Measurements from ENCODE around the gene LRRTM4. TPM values are rescaled to one million over a fixed set of nuclear protein-coding genes. Genes with fewer than 3 reads are reported as not detected.

The LRRTM4 gene
- total RNA-seq, 4 donors from 2014 or later, result 0.27 to 0.32 TPM; not detected in 2

- no peaks in the 10 kb centered on the region for H3K9me3 ChIP-seq
- no peaks in the 10 kb centered on the region for H3K4me1 ChIP-seq
- WGBS, 2 donors (ENCODE audit: low coverage in 1 of 2), result 86 to 87% methylated on average over 1 of the region's 1 CpG
- TF ChIP-seq POLR2A (IDR thresholded peaks at IDR 0.05) (no peak), EP300 (IDR thresholded peaks at IDR 0.05; ENCODE audit: low read depth) (no peak), CTCF (IDR thresholded peaks at IDR 0.05) (no peak), POLR2AphosphoS5 (IDR thresholded peaks at IDR 0.05) (no peak)
- no peaks in the 10 kb centered on the region for H3K36me3 ChIP-seq
- intact Hi-C loops (cut with DNase I; ENCODE audit: low total_unique reads), result no loop called here
- in situ Hi-C loops (cut with MboI; ENCODE audit: low pct_ligation_motif_present in 1 of 4, low pct_unique_long_range_greater_than_20kb in 1 of 4, low sequenced_read_pairs in 3 of 4), result no loop called here
- H3K27me3 ChIP-seq, result no peaks in the 10 kb centered on the region
- DNase-seq, result no peak
- H3K27ac ChIP-seq, result no peak overlapping the region
- no peak overlapping the region for H3K4me3 ChIP-seq
These were observed 520.3 kb downstream of the LRRTM4 start for GRCh38 chr2:77001895-77002294.

GRCh38 chr2:76998704-76999103 is 523.5 kb downstream of the LRRTM4 start:
- Histone ChIP-seq H3K27me3 (no peaks in the 10 kb centered on the region), H3K27ac (no peak overlapping the region), H3K4me3 (no peak overlapping the region), H3K9me3 (no peaks in the 10 kb centered on the region), H3K4me1 (no peaks in the 10 kb centered on the region), H3K36me3 (no peaks in the 10 kb centered on the region)
- in situ Hi-C loops (cut with MboI; ENCODE audit: low pct_ligation_motif_present in 1 of 4, low pct_unique_long_range_greater_than_20kb in 1 of 4, low sequenced_read_pairs in 3 of 4) (no loop called here), intact Hi-C loops (cut with DNase I; ENCODE audit: low total_unique reads) (no loop called here)
- 43 to 53% methylated on average over 3 of the region's 3 CpGs for WGBS, 2 donors (ENCODE audit: low coverage in 1 of 2)
- no peak for DNase-seq
- no peak for TF ChIP-seq EP300 (IDR thresholded peaks at IDR 0.05; ENCODE audit: low read depth)
- TF ChIP-seq POLR2AphosphoS5 (IDR thresholded peaks at IDR 0.05), result no peak
- no peak for TF ChIP-seq CTCF (IDR thresholded peaks at IDR 0.05)
- no peak for TF ChIP-seq POLR2A (IDR thresholded peaks at IDR 0.05)

GRCh38 chr2:76998152-76998551 is 524.0 kb downstream of the LRRTM4 start:
- DNase-seq, result no peak
- no peaks in the 10 kb centered on the region for H3K27me3 ChIP-seq
- H3K36me3 ChIP-seq, result no peaks in the 10 kb centered on the region
- in situ Hi-C loops (cut with MboI; ENCODE audit: low pct_ligation_motif_present in 1 of 4, low pct_unique_long_range_greater_than_20kb in 1 of 4, low sequenced_read_pairs in 3 of 4), result no loop called here
- H3K9me3 ChIP-seq, result no peaks in the 10 kb centered on the region
- H3K4me1 ChIP-seq, result no peaks in the 10 kb centered on the region
- H3K4me3 ChIP-seq, result no peak overlapping the region
- intact Hi-C loops (cut with DNase I; ENCODE audit: low total_unique reads), result no loop called here
- H3K27ac ChIP-seq, result no peak overlapping the region
- TF ChIP-seq POLR2A (IDR thresholded peaks at IDR 0.05) (no peak), EP300 (IDR thresholded peaks at IDR 0.05; ENCODE audit: low read depth) (no peak), CTCF (IDR thresholded peaks at IDR 0.05) (no peak), POLR2AphosphoS5 (IDR thresholded peaks at IDR 0.05) (no peak)

- Histone ChIP-seq H3K27ac (no peak overlapping the region), H3K9me3 (no peaks in the 10 kb centered on the region), H3K36me3 (no peaks in the 10 kb centered on the region), H3K4me3 (no peak overlapping the region), H3K4me1 (no peaks in the 10 kb centered on the region), H3K27me3 (no peaks in the 10 kb centered on the region)
- in situ Hi-C loops (cut with MboI; ENCODE audit: low pct_ligation_motif_present in 1 of 4, low pct_unique_long_range_greater_than_20kb in 1 of 4, low sequenced_read_pairs in 3 of 4) (no loop called here), intact Hi-C loops (cut with DNase I; ENCODE audit: low total_unique reads) (no loop called here)
- no peak for DNase-seq
- TF ChIP-seq POLR2A (IDR thresholded peaks at IDR 0.05), result no peak
- 89 to 92% methylated on average over 1 of the region's 1 CpG for WGBS, 2 donors (ENCODE audit: low coverage in 1 of 2)
These were observed 524.9 kb downstream of the LRRTM4 start for GRCh38 chr2:76997296-76997695.

- Histone ChIP-seq H3K27me3 (no peaks in the 10 kb centered on the region), H3K36me3 (no peaks in the 10 kb centered on the region), H3K4me3 (no peak overlapping the region), H3K9me3 (no peaks in the 10 kb centered on the region), H3K27ac (no peak overlapping the region), H3K4me1 (no peaks in the 10 kb centered on the region)
- no peak for TF ChIP-seq EP300 (IDR thresholded peaks at IDR 0.05; ENCODE audit: low read depth)
- TF ChIP-seq CTCF (IDR thresholded peaks at IDR 0.05), result no peak
- TF ChIP-seq POLR2AphosphoS5 (IDR thresholded peaks at IDR 0.05), result no peak
- no peak for TF ChIP-seq POLR2A (IDR thresholded peaks at IDR 0.05)
- intact Hi-C loops (cut with DNase I; ENCODE audit: low total_unique reads), result no loop called here
- in situ Hi-C loops (cut with MboI; ENCODE audit: low pct_ligation_motif_present in 1 of 4, low pct_unique_long_range_greater_than_20kb in 1 of 4, low sequenced_read_pairs in 3 of 4), result no loop called here
- 51 to 56% methylated on average over 11 of the region's 11 CpGs for WGBS, 2 donors (ENCODE audit: low coverage in 1 of 2)
- no peak for DNase-seq
These were observed 536.6 kb downstream of the LRRTM4 start for GRCh38 chr2:76985387-76986136.

Data from transverse colon (tissue), 4 donors.